ENCODE data around the gene ACADS.

GRCh38 chr12:120710805-120711296 is 14.8 kb upstream of the ACADS start:
- TF ChIP-seq, protein P1, sequence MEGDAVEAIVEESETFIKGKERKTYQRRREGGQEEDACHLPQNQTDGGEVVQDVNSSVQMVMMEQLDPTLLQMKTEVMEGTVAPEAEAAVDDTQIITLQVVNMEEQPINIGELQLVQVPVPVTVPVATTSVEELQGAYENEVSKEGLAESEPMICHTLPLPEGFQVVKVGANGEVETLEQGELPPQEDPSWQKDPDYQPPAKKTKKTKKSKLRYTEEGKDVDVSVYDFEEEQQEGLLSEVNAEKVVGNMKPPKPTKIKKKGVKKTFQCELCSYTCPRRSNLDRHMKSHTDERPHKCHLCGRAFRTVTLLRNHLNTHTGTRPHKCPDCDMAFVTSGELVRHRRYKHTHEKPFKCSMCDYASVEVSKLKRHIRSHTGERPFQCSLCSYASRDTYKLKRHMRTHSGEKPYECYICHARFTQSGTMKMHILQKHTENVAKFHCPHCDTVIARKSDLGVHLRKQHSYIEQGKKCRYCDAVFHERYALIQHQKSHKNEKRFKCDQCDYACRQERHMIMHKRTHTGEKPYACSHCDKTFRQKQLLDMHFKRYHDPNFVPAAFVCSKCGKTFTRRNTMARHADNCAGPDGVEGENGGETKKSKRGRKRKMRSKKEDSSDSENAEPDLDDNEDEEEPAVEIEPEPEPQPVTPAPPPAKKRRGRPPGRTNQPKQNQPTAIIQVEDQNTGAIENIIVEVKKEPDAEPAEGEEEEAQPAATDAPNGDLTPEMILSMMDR (IDR thresholded peaks at IDR 0.05): no peak
- peak; percentile 1 for TF ChIP-seq EZH2 (IDR thresholded peaks at IDR 0.05)
- TF ChIP-seq EZH2phosphoT487 (IDR thresholded peaks at IDR 0.05): no peak

Measured in neural progenitor cell (in vitro differentiated cells).